HG03520 (cell line): ENCODE measurements around the gene GPR107.

Experiments used
- ATAC-seq: cut with Tn5 transposase; IDR thresholded peaks from one replicate; pipeline ENCODE4 v1.9.1; 2021; ENCODE audit warnings: mild to moderate bottlenecking, moderate library complexity; ENCODE audit not compliant: unreplicated experiment

Gene GPR107

GRCh38 chr9:130107234-130107861 is 53.6 kb downstream of the GPR107 start:
- no peak for ATAC-seq

GRCh38 chr9:130107955-130108354 is 54.2 kb downstream of the GPR107 start:
- no peak for ATAC-seq

- no peak for ATAC-seq
Measured at GRCh38 chr9:130110166-130110565, 56.5 kb downstream of the GPR107 start.

- ATAC-seq, result no peak
Measured at GRCh38 chr9:130110596-130111021, 56.9 kb downstream of the GPR107 start.

GRCh38 chr9:130111786-130112537 is 58.3 kb downstream of the GPR107 start:
- no peak for ATAC-seq

- no peak for ATAC-seq
Measured at GRCh38 chr9:130112538-130113151, 58.9 kb downstream of the GPR107 start.

- ATAC-seq, result no peak
Measured at GRCh38 chr9:130114741-130115140, 61.0 kb downstream of the GPR107 start.

GRCh38 chr9:130116346-130116745 is 62.6 kb downstream of the GPR107 start:
- no peak for ATAC-seq

- no peak for ATAC-seq
Measured at GRCh38 chr9:130117376-130117775, 63.7 kb downstream of the GPR107 start.

GRCh38 chr9:130117816-130118632 is 64.3 kb downstream of the GPR107 start:
- no peak for ATAC-seq

GRCh38 chr9:130118841-130119518 is 65.3 kb downstream of the GPR107 start:
- ATAC-seq, result no peak

- no peak for ATAC-seq
Measured at GRCh38 chr9:130119519-130120298, 66.0 kb downstream of the GPR107 start.

- no peak for ATAC-seq
Measured at GRCh38 chr9:130120299-130120587, 66.5 kb downstream of the GPR107 start.

- ATAC-seq, result no peak
Measured at GRCh38 chr9:130120832-130121231, 67.1 kb downstream of the GPR107 start.

GRCh38 chr9:130122456-130122855 is 68.8 kb downstream of the GPR107 start:
- ATAC-seq, result no peak

GRCh38 chr9:130124085-130124860 is 70.6 kb downstream of the GPR107 start:
- ATAC-seq, result no peak

- ATAC-seq, result no peak
Measured at GRCh38 chr9:130126721-130127433, 73.2 kb downstream of the GPR107 start.

- ATAC-seq, result no peak
Measured at GRCh38 chr9:130128251-130128650, 74.5 kb downstream of the GPR107 start.
